ENCODE results near the gene CUL4A.

- TF ChIP-seq POLR2A (IDR thresholded peaks at IDR 0.05) (no peak), CTCF (IDR thresholded peaks at IDR 0.05) (no peak)
Observed at GRCh38 chr13:113298043-113298945, 88.9 kb downstream of the CUL4A start.
